ENCODE measurements around the gene SRPK3. TPM values are rescaled to one million over a fixed set of nuclear protein-coding genes. Genes with fewer than 3 reads are reported as not detected.
A peak's percentile ranks its signal among the peaks of the same experiment; 100 is the strongest.

The SRPK3 gene
- total RNA-seq, 1 experiment from 2014 or later = 0.14 TPM

GRCh38 chrX:153776611-153777045 is 4.2 kb upstream of the SRPK3 start:
- DNase-seq = no peak
- no peak overlapping the region for H3K27ac Mint-ChIP-seq (ENCODE audit: unreplicated experiment)

GRCh38 chrX:153777261-153778090 is 3.4 kb upstream of the SRPK3 start:
- no peak overlapping the region for H3K27ac Mint-ChIP-seq (ENCODE audit: unreplicated experiment)
- peaks cover 25% of the 10 kb centered on the region for H3K36me3 Mint-ChIP-seq (ENCODE audit: insufficient read depth, unreplicated experiment)
- TSS peak; percentile 30 for BruUV-seq (replicated peaks)
- no peaks in the 10 kb centered on the region for H3K9me3 Mint-ChIP-seq (ENCODE audit: low read depth, unreplicated experiment)
- CTCF ChIA-PET = no interaction called here
- DNase-seq = no peak
- peaks cover 15% of the 10 kb centered on the region for H3K27me3 Mint-ChIP-seq (ENCODE audit: unreplicated experiment)
- H3K4me1 Mint-ChIP-seq (ENCODE audit: low read depth, unreplicated experiment) = peaks cover 9% of the 10 kb centered on the region
- intact Hi-C loops (cut with micrococcal nuclease; ENCODE audit: unreplicated experiment) = no loop called here
- no peak for TF ChIP-seq CTCF (IDR thresholded peaks at IDR 0.05; ENCODE audit: unreplicated experiment)
- H3K4me3 Mint-ChIP-seq (ENCODE audit: low read depth, unreplicated experiment) = no peak overlapping the region

More at GRCh38 chrX:153776611-153777045, 4.2 kb upstream of the SRPK3 start:
- Mint-ChIP-seq H3K4me3 (ENCODE audit: low read depth, unreplicated experiment) (no peak overlapping the region), H3K27me3 (ENCODE audit: unreplicated experiment) (peaks cover 15% of the 10 kb centered on the region), H3K4me1 (ENCODE audit: low read depth, unreplicated experiment) (peaks cover 9% of the 10 kb centered on the region), H3K9me3 (ENCODE audit: low read depth, unreplicated experiment) (no peaks in the 10 kb centered on the region), H3K36me3 (ENCODE audit: insufficient read depth, unreplicated experiment) (peaks cover 25% of the 10 kb centered on the region)
- CTCF ChIA-PET = no interaction called here
- BruUV-seq (replicated peaks) = no TSS peak
- intact Hi-C loops (cut with micrococcal nuclease; ENCODE audit: unreplicated experiment) = no loop called here
- TF ChIP-seq CTCF (IDR thresholded peaks at IDR 0.05; ENCODE audit: unreplicated experiment) = no peak

GRCh38 chrX:153778181-153778580 is 2.7 kb upstream of the SRPK3 start:
- BruUV-seq (replicated peaks) = no TSS peak
- intact Hi-C loops (cut with micrococcal nuclease; ENCODE audit: unreplicated experiment) = no loop called here
- Mint-ChIP-seq H3K27ac (ENCODE audit: unreplicated experiment) (no peak overlapping the region), H3K9me3 (ENCODE audit: low read depth, unreplicated experiment) (no peaks in the 10 kb centered on the region), H3K4me3 (ENCODE audit: low read depth, unreplicated experiment) (no peak overlapping the region), H3K4me1 (ENCODE audit: low read depth, unreplicated experiment) (peaks cover 9% of the 10 kb centered on the region), H3K27me3 (ENCODE audit: unreplicated experiment) (peaks cover 15% of the 10 kb centered on the region), H3K36me3 (ENCODE audit: insufficient read depth, unreplicated experiment) (peaks cover 25% of the 10 kb centered on the region)
- CTCF ChIA-PET = no interaction called here
- no peak for DNase-seq
- no peak for TF ChIP-seq CTCF (IDR thresholded peaks at IDR 0.05; ENCODE audit: unreplicated experiment)

- Mint-ChIP-seq H3K36me3 (ENCODE audit: insufficient read depth, unreplicated experiment) (peaks cover 25% of the 10 kb centered on the region), H3K9me3 (ENCODE audit: low read depth, unreplicated experiment) (no peaks in the 10 kb centered on the region), H3K4me3 (ENCODE audit: low read depth, unreplicated experiment) (no peak overlapping the region), H3K4me1 (ENCODE audit: low read depth, unreplicated experiment) (peaks cover 9% of the 10 kb centered on the region), H3K27me3 (ENCODE audit: unreplicated experiment) (peaks cover 15% of the 10 kb centered on the region), H3K27ac (ENCODE audit: unreplicated experiment) (no peak overlapping the region)
- CTCF ChIA-PET = no interaction called here
- peak; percentile 29 for TF ChIP-seq CTCF (IDR thresholded peaks at IDR 0.05; ENCODE audit: unreplicated experiment)
- peak; percentile 44 for DNase-seq
- intact Hi-C loops (cut with micrococcal nuclease; ENCODE audit: unreplicated experiment) = no loop called here
- BruUV-seq (replicated peaks) = no TSS peak
Observed at GRCh38 chrX:153778684-153779101, 2.1 kb upstream of the SRPK3 start.
